Amniotic stem cell (primary cell): ENCODE data around the gene WWC2.
A peak's percentile ranks its signal among the peaks of the same experiment; 100 is the strongest.

ENCODE experiments used
- DNase-seq: peaks from one replicate; lab custom pipeline; 2025; lab: John Stamatoyannopoulos, UW

Gene WWC2

DNA sequence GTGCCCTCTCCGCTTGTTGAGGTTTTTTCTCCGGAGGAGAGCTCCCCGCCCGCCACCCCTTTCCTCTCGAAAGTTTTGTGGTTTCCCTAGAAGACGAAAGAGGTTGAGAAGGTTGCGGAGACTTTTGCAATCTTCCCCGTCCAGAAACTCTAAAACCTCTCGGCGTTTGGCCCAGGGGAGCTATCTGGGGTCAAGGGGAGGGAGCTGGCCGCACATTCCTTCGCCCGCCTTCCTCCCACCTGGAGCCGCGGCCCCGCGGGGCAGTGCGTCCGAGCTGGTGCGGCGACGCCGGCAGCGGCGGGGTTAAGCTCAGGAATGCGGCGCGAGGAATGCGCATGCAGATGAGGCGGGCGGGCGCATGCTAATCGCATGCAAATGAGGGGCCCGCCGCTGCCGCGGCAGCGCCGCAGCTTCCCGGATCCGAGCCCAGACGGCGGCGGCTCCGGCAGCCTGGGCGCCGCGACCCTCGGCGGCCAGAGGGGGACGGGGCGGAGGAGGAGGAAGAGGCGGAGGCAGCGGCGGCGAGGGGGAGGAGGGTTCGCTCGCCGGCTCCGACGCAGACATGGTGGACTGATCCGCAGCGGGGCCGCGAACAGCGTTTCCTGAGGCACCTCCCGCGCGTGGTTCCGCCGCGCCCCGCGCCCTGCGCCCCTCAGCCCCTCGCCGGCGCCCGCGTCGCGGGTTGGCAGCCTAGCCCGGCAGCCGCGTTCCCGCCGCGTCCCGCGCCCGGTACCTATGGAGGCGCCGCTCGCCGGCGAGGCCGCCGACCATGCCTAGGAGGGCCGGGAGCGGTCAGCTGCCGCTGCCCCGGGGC lies at the start of gene WWC2:
WWC2 (plus strand) TSS at position 535 of the 814 bp plus-strand sequence; CDS start at position 770, 235 bp downstream.
- DNase-seq, result peak; percentile 86

DNA sequence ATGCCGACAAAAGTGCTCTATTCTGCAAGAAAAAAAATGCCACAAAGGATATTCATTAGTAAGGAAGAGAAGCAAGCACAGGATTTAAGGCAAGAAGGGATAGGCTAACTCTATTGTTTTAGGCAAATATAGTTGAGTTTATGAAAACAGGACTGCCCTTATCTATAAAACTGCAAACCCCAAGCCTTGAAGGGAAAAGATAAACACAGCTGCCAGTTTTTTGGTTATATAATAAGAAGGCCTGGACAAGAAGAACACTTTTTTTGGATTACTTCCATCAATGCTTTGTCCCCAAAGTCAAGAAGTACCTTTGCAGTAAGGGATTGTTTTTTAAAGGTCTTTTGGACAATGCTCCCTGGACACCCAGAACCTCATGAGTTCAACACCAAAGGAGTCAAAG lies 45.4 kb upstream of the WWC2 start:
- no peak for DNase-seq

DNA sequence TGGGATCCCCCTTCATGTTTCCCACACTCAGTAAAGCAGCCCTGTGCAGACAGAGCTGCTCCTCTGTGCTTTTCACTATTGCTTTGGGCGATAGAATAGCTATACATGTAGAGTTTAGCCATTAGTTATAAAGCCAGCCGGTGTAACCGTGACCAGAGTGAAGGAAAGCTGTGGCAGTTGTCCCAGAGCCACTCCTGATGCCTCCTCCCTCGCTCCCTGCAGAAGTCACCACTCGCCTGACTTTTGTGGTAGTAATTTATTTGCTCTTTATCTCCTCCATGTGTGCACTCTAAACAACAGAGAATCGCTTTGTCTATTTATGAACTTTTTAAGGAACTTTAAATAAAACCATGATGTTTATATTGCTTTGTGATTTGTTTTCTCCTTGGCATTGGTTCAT lies 41.8 kb upstream of the WWC2 start:
- no peak for DNase-seq

DNA sequence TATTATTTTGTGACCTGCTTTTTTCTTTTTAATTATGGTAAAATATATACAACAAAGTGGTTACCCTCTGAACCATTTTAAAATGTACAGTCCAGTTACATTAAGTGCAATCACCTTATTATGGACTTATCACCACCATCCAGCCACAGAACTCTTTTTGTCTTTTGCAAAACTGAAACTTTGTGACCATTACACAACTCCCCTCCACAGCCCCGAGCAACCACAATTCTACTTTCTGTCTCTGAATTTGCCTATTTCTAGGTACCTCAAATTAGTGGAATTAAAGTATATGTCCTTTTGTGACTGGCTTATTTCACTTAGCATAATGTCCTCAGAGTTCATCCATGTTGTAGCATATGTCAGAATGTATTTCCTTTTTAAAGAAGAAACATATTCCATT lies 39.3 kb upstream of the WWC2 start:
- no peak for DNase-seq

DNA sequence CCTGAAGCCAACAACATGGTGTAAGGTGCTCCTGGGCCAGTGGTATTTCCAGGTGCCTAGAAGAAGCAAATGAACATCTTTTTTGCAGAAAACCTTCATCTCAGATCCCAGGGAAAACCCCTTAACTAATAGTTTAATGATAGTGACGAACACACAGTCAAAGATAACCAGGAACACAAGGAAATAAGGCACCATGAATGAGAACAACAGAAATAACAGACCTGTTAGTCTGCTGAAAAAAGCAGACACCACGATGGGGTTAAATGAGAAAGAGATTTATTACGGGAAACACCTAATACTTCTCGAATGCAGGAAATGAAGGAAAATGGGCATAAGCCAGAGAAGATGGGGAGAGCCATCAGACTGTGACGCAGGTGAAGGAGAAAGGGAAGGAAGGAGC lies 30.6 kb upstream of the WWC2 start:
- DNase-seq, result no peak

DNA sequence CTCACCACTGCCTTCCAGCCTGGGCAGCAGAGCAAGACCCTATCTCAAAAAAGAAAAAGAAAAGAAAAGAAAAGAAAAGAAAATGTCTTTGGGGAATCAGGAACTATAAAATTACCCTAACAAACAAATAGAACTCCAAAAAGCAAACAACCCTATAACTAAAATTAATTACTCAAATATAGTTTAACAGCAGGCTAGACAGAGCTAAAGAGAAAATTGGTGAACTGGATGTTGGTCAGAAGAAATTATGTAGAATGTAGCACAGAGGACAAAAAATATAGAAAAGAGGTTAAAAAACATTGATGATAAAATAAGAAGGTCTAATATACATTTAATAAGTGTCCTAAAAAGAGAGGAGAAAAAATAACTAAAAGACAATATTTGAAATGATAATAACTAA lies 27.8 kb upstream of the WWC2 start:
- DNase-seq, result no peak

DNA sequence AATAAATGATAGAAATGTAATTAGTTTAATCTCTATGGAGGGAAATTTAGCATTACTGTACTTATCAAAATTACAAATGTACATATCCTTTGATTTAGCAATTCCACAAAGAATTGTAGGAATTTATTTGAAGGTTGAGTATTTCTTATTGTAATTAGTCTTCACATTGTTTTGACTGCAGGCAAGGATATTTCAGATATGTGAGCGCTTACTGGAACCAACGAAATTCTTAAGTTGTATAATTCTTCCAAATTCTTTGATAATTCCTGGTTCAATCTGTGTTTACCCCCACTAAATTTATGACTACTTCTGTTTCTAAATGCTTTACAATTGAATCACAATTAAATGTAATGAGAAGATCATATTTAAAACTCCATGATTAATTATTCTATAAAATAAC lies 26.9 kb upstream of the WWC2 start:
- DNase-seq, result no peak

DNA sequence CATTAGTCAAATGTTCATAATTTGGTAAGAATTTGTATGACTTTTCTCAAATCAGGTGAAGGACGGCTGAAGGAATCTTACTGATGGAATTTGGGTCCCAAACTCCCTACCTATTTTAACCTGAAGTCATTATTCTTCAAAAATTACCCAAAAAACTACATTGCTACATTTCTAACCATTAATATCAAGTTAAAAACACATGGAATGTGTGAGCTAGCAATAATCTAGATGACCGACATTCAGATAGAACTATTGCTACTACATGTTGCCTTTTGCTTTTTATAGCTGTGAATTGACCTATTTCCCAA lies 25.3 kb upstream of the WWC2 start:
- DNase-seq, result no peak

DNA sequence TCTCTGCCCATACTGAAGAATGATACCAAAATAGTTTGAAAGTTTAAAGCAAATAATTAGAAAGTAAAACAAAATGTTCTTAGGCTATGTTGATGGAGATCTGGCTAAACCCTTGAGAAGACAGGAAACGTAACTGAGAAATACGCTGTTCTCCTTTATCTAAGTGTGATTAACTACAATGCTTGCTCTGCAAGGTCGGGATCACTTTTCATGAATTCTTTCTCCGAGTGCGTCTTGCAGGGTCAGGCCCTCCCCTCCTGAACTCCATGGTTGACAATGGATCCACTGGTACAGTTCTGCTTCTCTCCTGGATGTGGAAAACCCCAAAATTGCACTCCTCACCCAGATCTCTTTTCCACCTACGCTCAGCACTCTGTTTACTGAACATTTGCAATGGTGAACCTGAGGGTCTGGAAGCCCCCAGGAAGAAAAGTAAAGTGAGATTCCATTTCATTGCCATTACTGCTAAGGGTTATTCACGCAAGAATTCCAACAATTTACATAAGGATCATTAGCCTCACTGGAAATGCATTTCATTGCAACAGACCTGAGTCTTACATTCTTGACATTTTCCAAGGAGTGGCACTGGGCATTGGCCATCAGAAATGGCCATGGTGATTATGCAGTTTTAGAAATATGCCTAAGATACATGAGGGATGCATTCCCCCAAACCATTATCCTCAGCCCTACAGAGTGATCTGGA lies 24.6 kb upstream of the WWC2 start:
- DNase-seq, result no peak

DNA sequence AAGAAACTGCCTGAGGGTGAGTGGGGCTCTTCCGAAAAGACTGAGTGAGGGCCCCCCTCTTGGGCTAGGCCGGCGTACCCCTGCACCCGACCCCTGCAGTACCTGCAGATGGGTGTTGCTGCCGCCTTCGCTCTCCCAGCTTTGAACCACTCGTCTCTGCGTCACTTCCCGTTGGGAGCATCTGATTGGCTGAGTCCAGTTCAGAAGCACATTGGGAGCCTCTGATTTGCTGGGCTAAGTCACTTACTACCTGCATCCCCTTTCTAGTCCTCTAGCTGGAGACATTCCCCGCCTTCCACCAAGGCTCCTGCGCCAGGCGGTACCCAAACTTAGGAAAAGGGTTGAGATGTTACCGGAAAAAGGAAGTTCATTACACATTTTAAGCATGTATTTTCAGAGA lies 20.4 kb upstream of the WWC2 start:
- no peak for DNase-seq

DNA sequence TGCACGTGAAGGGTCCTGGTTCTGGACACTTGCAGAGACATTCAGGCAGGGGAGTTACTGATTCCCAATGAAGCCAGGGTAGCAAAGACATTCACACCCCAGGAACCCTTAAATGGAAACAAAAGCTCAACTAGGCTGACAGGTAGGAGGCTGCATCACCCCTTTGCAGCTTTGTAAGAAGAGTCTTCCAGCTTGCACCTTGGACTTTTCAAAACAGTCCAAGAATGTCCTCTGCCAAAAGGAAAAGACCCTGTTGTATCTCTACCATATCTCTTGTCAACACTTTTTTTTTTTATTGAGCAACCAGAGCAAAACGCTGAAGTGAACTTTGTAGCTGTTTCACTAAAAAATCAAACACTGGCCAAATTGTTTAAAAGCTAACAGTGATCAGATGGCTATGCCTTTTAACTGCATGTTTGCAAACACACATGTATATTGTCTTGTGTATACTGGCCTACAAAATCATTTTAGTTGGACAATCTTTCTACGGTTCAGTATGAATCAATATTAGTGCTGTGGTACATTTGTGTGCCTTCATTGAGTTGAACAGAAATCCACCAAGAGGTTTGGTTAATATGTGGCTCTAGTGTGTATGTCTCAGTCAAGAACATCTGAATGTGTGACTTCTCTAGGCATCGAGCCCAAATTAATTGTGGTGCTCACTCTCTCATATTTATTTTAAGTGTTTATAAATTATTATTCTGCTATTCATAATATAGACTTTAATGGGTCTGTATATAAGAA lies 18.5 kb upstream of the WWC2 start:
- DNase-seq, result no peak

DNA sequence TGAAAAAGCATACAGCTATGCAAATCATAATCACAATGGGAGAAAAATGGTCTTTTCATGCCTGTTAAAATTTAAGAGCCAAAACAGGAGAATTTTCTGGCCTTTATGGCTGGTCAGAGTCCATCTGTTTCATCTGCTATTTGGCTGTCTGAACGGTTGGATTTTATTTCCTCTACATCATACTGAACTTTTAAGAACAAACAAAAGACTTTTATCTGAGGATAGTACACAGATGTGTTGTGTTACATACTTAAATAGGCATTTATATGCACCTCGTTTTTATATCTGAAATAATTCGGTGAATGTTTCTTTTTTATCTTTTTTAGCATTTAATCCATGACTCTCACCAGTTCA lies 18.0 kb upstream of the WWC2 start:
- DNase-seq, result no peak

DNA sequence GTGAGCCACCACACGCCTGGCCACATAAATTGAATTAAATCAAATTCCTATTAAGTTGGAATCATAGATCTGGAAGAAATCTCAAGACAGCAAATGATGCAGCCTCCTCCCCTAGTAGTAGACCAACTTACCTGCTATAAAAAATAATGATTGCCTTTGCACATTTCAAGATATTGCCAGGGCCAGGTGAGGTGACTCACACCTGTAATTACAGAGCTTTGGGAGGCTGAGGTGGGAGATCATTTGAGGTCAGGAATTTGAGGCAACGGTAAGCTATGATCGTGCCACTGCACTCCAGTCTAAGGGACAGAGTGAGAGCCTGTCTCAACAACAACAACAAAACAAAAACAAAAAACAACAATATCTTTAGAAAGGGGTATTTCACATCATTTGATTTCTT lies 17.0 kb upstream of the WWC2 start:
- DNase-seq, result no peak

DNA sequence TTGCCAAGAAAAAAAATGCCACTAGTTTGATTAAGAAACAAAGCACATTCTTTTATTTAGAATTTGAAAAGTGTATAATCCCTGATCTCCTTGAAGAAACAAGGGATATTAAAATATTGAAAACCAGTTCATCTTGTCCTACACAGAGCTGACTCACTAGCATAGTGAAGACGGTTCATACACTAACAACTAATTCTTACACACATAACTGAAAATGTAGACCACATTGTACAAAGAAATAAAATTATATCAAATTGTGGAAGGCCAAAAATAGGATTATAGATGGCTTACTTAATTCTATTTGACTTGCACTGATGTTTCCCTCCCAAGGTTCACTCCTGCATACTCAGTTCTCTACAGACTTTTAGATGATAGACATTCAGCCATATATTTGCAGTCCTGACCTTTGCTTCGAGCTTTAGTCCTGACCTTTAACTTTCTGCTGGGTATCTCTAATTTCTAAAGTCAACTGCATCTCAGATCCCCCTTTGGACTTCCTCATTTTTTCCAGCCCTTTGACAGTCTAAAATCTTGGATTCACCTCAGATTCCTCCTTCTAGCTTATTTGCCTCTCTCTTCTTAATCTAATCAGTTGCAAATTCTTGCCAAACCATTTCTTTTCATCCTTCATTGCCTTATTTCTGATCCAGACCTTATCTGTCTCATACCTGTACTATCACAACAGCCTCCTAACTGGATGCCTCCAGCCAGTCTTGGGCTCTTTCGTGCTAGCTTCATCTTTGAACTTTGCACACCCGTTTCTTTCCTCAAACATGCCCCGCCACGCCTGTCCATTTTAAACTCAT lies 4.5 kb upstream of the WWC2 start:
- DNase-seq, result no peak

DNA sequence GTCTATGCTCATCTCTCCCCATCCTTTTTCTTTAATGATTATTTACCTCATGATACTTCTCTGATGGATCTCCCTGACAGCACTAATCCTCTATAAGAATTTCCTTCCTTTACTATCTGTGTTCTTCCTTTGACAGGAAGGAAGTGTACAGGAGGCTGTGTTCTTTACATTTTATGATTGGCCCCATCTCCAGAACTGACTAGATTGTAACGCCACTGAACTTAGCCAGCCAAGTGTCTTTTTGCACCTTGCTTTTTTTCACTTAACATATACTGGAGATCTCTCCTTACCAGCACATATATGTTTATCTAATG lies 3.9 kb upstream of the WWC2 start:
- DNase-seq, result no peak

DNA sequence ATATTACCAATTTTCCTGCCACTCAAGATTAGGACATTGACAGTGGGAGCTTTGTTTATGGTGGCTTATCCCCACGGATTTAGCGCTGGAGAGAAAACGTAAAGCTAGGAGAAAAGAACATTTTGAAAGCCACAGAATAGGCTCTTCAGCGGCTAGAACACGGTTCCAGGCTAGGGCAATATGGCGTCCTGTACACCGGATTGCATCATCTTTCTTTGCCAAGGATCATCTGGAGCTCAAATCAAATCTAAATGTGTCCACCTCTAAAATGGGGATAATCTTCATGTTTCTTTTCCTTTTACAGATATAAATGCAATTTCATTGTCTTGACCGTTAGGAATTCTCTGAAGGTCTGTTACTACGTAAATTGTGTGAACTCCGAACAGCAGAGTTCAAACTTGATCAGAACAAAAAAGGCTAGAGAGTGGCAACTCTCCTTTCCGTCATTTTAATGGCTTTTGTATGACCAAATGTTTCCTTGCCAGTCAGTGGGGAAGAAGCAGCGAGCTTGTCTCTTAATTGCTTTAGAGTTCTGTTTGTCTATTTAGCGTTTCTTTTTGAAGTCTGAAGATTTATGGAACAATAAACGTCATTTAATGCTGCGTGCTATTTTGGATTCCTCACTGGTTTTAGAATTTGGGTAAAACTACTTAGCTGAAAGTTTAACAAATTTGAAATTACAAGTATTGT lies 2.6 kb upstream of the WWC2 start:
- no peak for DNase-seq

DNA sequence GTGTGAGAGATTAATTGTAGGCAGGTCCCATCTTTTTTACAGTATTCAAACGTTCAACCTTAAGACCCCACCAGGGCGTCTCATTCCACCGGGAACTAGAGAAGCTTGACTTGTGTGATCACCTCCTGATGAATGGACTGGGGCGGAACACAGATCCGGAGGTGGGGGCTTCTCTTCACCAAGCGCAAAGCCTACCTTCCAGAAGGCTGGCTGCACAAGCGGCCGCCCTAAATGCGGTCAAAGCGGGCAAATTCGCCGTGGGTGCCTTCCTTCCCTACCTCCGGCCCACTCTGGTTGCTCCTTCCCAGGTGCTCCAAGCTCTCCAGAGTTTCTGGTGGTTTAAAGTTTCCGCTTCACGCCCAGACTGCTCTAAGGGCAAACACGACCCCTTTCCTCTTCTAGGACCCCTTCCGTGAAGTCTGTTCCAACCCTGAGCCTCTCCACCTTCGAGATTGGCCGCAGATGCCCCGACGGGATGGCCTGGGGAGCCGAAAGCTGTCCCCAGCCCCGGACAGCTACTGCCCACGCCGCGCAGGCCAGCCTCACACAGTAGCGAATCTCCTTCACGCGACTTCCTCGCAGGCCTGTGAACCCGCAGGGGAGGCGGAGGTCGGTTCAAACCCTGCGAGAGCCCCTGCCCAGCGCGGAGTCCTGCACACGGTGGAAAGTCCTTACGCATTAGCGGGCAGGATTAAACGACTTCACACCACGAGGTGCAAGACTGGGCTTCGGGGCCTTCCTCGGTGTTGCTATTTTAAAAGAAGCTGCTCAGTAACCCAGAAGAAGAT lies 1.6 kb upstream of the WWC2 start:
- no peak for DNase-seq

DNA sequence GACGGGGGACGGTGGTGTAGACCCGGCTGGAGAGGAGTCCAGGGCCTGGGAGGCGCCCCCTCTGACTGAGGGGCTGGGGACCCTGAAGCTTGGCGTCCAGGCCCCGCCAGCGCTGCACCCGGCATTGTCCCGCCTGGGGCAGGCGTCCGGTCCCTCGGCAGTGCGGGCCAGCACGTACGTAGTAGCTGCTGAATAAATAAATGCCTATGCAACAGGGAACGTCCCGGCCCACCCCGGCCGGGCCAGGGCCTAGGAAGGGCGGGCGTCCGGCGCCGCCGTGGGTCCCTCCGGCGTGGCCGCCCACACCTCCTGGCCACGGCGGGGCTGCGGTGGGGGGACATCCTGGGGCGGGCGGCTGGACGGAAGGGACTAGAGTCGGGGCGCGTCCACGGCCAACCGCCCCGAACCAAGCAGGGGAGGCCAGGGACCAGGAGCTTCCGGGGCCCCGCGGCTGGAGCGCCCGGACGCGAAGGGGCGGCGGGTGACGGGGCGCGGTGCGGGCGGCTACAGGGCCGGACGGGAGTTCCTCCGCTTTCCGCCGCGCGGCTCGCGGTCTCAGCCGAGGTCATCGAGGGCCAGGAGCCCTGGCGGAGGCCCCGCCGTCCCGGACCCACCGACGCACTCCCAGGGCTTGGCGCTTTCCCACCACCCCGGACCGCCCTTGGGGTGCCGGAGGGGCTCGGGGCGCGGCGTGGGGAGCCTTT lies 886 bp upstream of the WWC2 start:
- DNase-seq, result peak; percentile 20

DNA sequence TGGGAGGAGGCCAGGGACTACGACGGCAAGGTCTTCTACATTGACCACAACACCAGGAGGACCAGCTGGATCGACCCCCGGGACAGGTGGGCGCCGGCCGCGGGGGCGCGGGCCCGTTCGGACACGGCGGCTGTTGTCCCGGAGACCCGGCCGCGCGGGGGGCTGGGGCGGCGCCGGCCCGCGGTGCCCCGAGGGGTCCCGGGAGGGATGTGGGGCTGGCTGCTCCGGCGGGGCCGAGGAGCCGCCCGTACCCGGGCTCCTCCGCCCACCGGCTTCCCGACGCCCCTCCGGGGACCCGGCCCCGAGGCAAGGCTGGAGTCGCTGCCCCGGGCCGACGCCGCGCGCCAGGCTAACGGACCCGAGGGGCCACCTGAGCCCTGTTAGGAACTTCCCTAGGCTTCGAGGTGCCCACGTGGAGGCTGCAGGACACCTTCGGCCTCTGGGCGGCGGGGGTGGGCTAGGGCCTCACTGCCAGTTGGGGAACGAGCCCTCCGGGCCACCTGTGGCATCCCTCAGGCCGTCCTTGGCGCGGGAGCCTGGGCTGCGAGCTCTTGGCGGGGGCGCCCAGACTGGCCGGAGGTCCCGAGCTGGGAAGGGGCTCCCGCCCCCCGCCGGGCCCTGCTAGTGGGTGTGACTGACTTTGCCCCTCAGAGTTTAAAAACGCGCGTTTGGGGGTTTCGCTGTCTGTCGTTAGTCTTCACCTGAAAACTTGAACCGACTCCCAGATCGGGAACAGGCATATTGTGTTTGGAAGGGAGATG lies 660 bp downstream of the WWC2 start:
- no peak for DNase-seq

DNA sequence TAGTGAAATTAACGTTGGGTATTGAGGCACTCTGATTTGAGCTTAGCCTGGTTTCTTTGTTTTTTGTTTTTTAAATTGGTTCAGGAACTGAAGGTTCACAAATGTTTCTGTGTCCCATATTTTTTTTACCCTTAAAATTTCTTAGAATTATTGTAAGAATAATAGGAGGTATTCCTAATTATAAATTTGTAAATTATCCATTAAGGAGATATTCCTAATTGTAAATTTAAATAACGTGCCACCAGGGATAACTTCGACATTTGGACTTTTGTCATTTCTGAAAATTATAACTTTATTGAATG lies 1.2 kb downstream of the WWC2 start:
- no peak for DNase-seq
